ACC112 (cell line): Measurements from ENCODE around the gene ZMYND8.
"Not testable (repeated sequence)": the region's sequence is repeated elsewhere in the genome, so short reads cannot be mapped to it uniquely, and the experiment has no call there.

Experiments
- H2AFZ ChIP-seq: fragments of 200-600 bp; sonication (generic); one replicate; pipeline ENCODE4 v1.6.0; 2017; ENCODE audit warnings: antibody characterized with exemption, low read length; ENCODE audit not compliant: unreplicated experiment
- H3K27ac ChIP-seq: fragments of 200-600 bp; sonication (generic); 2 replicates; pipeline ENCODE4 v1.5.1; 2014; ENCODE audit warnings: low read depth, mild to moderate bottlenecking, antibody characterized with exemption, low read length, moderate library complexity
- H3K27me3 ChIP-seq: fragments of 200-600 bp; sonication (generic); 2 replicates; pipeline ENCODE4 v1.6.1; 2014; ENCODE audit warnings: mild to moderate bottlenecking, antibody characterized with exemption, low read length, moderate library complexity, mixed read lengths; ENCODE audit not compliant: insufficient read depth
- H3K36me3 ChIP-seq: fragments of 200-600 bp; sonication (generic); 2 replicates; pipeline ENCODE4 v1.6.1; 2016; ENCODE audit warnings: mild to moderate bottlenecking, antibody characterized with exemption, low read length, moderate library complexity, mixed read lengths; ENCODE audit not compliant: insufficient read depth
- H3K4me1 ChIP-seq: fragments of 200-600 bp; sonication (generic); one replicate; pipeline ENCODE4 v1.6.1; 2016; ENCODE audit warnings: low read length, mixed read lengths; ENCODE audit not compliant: insufficient read depth, unreplicated experiment, control insufficient read depth
- H3K4me3 ChIP-seq: fragments of 200-600 bp; sonication (generic); 2 replicates; pipeline ENCODE4 v1.5.1; 2014; ENCODE audit warnings: mild to moderate bottlenecking, low read depth, low read length
- H3K79me2 ChIP-seq: fragments of 200-600 bp; sonication (generic); one replicate; pipeline ENCODE4 v1.6.0; 2016; ENCODE audit warnings: low read length; ENCODE audit not compliant: control insufficient read depth, unreplicated experiment, insufficient read depth

Gene ZMYND8

GRCh38 chr20:47251154-47252020 is 105.1 kb downstream of the ZMYND8 start:
- H3K27me3 ChIP-seq = no peaks in the 10 kb centered on the region
- peaks cover 10% of the 10 kb centered on the region for H3K79me2 ChIP-seq
- H3K27ac ChIP-seq = no peak overlapping the region
- no peak overlapping the region for H3K4me3 ChIP-seq
- no peak overlapping the region for H2AFZ ChIP-seq
- H3K4me1 ChIP-seq = no peaks in the 10 kb centered on the region
- peaks cover 30% of the 10 kb centered on the region; the same call in 1 of the 2 replicates for H3K36me3 ChIP-seq

DNA sequence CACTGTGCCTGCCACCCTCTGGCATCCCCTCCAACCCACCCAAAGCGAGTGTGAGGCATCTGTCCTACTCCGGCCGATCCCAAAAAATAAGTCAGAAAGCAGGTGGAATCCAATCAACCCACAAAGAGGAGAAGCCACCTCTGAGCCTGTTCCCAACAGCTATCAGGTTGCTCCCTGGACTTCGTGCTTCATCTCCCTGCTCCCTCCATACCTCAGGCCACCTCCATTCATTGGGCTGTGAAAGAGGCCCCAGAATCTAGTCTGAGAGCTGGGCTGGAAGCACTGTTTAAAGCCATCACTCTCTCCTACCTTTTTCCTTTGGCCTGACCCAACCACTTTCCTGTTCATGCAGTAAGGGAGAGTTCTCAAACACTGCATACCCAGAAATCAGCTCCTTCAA is 106.1 kb downstream of the ZMYND8 start:
- Histone ChIP-seq H3K36me3 (peaks cover 40% of the 10 kb centered on the region; the same call in 1 of the 2 replicates), H3K79me2 (peaks cover 12% of the 10 kb centered on the region)

DNA sequence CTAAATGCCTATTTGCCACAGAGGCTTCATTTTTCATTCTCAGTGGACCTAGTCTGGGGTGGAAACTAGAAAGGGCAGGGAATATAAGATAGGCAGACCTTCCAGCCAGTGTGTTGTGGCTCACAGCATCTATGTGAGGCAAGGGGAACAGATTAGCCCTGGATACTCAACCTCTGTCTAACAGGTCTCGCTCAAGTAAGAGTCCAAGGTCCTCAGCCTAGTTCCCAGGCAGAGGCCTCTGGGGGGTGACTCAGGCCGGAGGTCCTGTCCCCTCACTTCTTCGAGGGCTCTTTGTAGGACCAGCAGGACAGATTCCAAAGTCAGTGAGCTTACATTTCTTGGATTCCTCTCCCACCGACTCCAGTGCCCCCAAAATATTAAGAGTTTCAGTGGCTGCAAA is 106.6 kb downstream of the ZMYND8 start:
- Histone ChIP-seq H3K27ac (no peak overlapping the region), H3K4me1 (no peaks in the 10 kb centered on the region), H2AFZ (no peak overlapping the region), H3K27me3 (no peaks in the 10 kb centered on the region), H3K4me3 (no peak overlapping the region), H3K36me3 (peaks cover 40% of the 10 kb centered on the region; the same call in 1 of the 2 replicates), H3K79me2 (peaks cover 12% of the 10 kb centered on the region)

More for the DNA sequence above, 106.1 kb downstream of the ZMYND8 start:
- H2AFZ ChIP-seq = no peak overlapping the region
- H3K4me3 ChIP-seq = no peak overlapping the region
- no peak overlapping the region for H3K27ac ChIP-seq
- H3K4me1 ChIP-seq = no peaks in the 10 kb centered on the region
- H3K27me3 ChIP-seq = no peaks in the 10 kb centered on the region

GRCh38 chr20:47248448-47248966 is 108.0 kb downstream of the ZMYND8 start:
- no peaks in the 10 kb centered on the region for H3K27me3 ChIP-seq
- H3K4me1 ChIP-seq = no peaks in the 10 kb centered on the region
- no peak overlapping the region for H3K27ac ChIP-seq
- no peak overlapping the region for H3K4me3 ChIP-seq
- H2AFZ ChIP-seq = no peak overlapping the region
- peaks cover 37% of the 10 kb centered on the region; the same call in 1 of the 2 replicates for H3K36me3 ChIP-seq
- peaks cover 6% of the 10 kb centered on the region for H3K79me2 ChIP-seq

DNA sequence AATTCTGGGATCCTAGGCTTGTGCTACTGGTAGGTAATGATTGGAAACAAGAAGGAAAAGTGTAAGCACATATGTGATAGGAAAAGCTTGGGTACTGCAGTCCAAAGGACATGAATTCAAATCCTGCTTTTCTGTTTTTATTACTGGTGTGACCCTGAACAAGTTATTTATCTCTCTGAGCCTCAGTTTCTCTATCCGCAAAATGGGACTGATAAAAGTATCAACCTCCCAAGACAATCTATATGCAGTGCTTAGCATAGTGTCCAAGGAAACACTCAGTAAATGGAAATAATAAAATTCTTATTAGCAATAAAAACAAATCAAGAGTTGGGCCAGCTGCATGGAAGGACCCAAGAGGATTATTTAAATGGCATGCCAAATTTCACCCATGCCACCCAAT is 108.5 kb downstream of the ZMYND8 start:
- H3K27me3 ChIP-seq = no peaks in the 10 kb centered on the region
- H3K36me3 ChIP-seq = peaks cover 36% of the 10 kb centered on the region; the same call in 1 of the 2 replicates
- no peak overlapping the region for H3K27ac ChIP-seq
- H3K79me2 ChIP-seq = peaks cover 6% of the 10 kb centered on the region
- H3K4me3 ChIP-seq = no peak overlapping the region
- no peaks in the 10 kb centered on the region for H3K4me1 ChIP-seq
- H2AFZ ChIP-seq = no peak overlapping the region

GRCh38 chr20:47246061-47246777 is 110.3 kb downstream of the ZMYND8 start:
- no peak overlapping the region for H3K27ac ChIP-seq
- peaks cover 2% of the 10 kb centered on the region for H3K79me2 ChIP-seq
- peaks cover 36% of the 10 kb centered on the region; the same call in 1 of the 2 replicates for H3K36me3 ChIP-seq
- no peaks in the 10 kb centered on the region for H3K4me1 ChIP-seq
- no peaks in the 10 kb centered on the region for H3K27me3 ChIP-seq
- H3K4me3 ChIP-seq = no peak overlapping the region
- no peak overlapping the region for H2AFZ ChIP-seq

DNA sequence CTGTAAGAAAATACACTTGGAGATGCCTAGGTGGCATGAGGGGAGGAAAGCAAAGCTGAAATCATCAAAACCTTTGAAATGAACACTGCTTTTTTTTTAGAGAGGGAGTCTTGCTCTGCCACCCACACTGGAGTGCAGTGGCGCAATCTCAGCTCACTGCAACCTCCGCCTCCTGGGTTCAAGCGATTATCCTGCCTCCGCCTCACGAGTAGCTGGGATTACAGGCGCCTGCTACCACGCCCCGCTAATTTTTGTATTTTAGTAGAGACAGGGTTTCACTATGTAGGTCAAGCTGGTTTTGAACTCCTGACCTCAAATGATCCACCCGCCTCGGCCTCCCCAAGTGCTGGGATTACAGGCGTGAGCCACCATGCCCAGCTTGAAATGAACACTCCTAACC is 111.3 kb downstream of the ZMYND8 start:
- H3K4me1 ChIP-seq, H3K27ac ChIP-seq, H2AFZ ChIP-seq, H3K79me2 ChIP-seq, H3K4me3 ChIP-seq, H3K27me3 ChIP-seq: not testable (repeated sequence)
- peaks cover 36% of the 10 kb centered on the region; the same call in 1 of the 2 replicates for H3K36me3 ChIP-seq

DNA sequence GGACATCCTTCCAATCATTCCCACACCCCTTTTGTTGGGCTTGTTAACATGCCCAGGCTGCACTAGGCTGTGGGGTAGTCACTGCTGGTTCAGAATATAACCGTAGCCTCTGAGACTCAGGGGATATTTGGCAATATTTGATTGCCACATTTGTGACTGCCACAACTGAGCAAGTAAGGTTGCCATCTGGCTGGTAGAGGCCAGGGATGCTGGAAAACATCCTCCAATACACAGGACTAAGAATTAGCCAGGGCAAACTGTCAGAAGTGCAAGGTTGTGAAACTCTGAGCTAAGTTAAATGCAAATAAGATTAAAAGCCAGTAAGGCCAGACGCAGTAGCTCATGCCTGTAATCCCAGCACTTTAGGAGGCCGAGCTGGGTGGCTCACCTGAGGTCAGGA is 112.0 kb downstream of the ZMYND8 start:
- Histone ChIP-seq H3K27me3 (no peaks in the 10 kb centered on the region), H3K4me1 (no peaks in the 10 kb centered on the region), H3K79me2 (peaks cover 2% of the 10 kb centered on the region), H3K27ac (no peak overlapping the region), H3K36me3 (peaks cover 29% of the 10 kb centered on the region; the same call in 1 of the 2 replicates), H3K4me3 (no peak overlapping the region), H2AFZ (no peak overlapping the region)

- H3K36me3 ChIP-seq = peaks cover 22% of the 10 kb centered on the region; the same call in 1 of the 2 replicates
- no peak overlapping the region for H3K4me3 ChIP-seq
- no peak overlapping the region for H2AFZ ChIP-seq
- H3K79me2 ChIP-seq = peaks cover 2% of the 10 kb centered on the region
- no peaks in the 10 kb centered on the region for H3K27me3 ChIP-seq
- H3K27ac ChIP-seq = no peak overlapping the region
- H3K4me1 ChIP-seq = no peaks in the 10 kb centered on the region
Measured at GRCh38 chr20:47243532-47244305, 112.8 kb downstream of the ZMYND8 start.

GRCh38 chr20:47243003-47243402 is 113.5 kb downstream of the ZMYND8 start:
- Histone ChIP-seq H3K27me3 (no peaks in the 10 kb centered on the region), H3K79me2 (peaks cover 2% of the 10 kb centered on the region), H3K27ac (no peak overlapping the region), H3K4me1 (no peaks in the 10 kb centered on the region), H2AFZ (no peak overlapping the region), H3K36me3 (peaks cover 17% of the 10 kb centered on the region; the same call in 1 of the 2 replicates), H3K4me3 (no peak overlapping the region)
